GM10248 (cell line): ENCODE data around the gene ICAM5.
"Not testable (repeated sequence)": the region's sequence is repeated elsewhere in the genome, so short reads cannot be mapped to it uniquely, and the experiment has no call there.

Experiments
- CTCF ChIA-PET: fragments of 300-600 bp; sonication (Branson Sonifier 250); formaldehyde crosslinking; extraction: SDS; loops from one replicate; lab custom pipeline; 2021; ENCODE audit warnings: antibody characterized with exemption; lab: Yijun Ruan, JAX
- POLR2A ChIA-PET: fragments of 350-650 bp; sonication (Branson Sonifier 250); formaldehyde crosslinking; extraction: SDS; loops from one replicate; lab custom pipeline; 2020; ENCODE audit warnings: antibody characterized with exemption; lab: Yijun Ruan, JAX
- DNase-seq: peaks from one replicate; pipeline ENCODE4 v3.0.0; 2012; ENCODE audit errors: extremely low spot score
- CTCF ChIP-seq: IDR thresholded peaks from 2 replicates; pipeline ENCODE4 v1.5.1; 2012; ENCODE audit warnings: mild to moderate bottlenecking, low read depth; ENCODE audit errors: extremely low read depth, missing control alignments, control extremely low read depth

Gene ICAM5

GRCh38 chr19:10277795-10278589 lies 11.8 kb upstream of the ICAM5 start:
- CTCF ChIA-PET, result interaction anchor here (0.6 to 5.3 kb wide), 4 partner anchors 10 to 154 kb away, joined by 4 to 27 read pairs (median 5); no protein-coding TSS in a partner anchor
- DNase-seq, result no peak
- no peak for TF ChIP-seq CTCF

GRCh38 chr19:10278935-10279334 lies 10.8 kb upstream of the ICAM5 start:
- ChIA-PET POLR2A (interaction anchor here (0.5 to 3.0 kb wide), 3 partner anchors 8 to 175 kb away, joined by 4 to 24 read pairs (median 4); partner anchors contain the start of gene ICAM1), CTCF (interaction anchor here (1.6 to 5.3 kb wide), 6 partner anchors 8 to 140 kb away, joined by 4 to 27 read pairs (median 6); partner anchors contain the start of gene ICAM1)
- DNase-seq, result no peak
- TF ChIP-seq CTCF, result no peak

More at GRCh38 chr19:10277795-10278589, 11.8 kb upstream of the ICAM5 start:
- POLR2A ChIA-PET, result interaction anchor here (0.5 to 3.0 kb wide), 7 partner anchors 7 to 113 kb away, joined by 3 to 24 read pairs (median 5); partner anchors contain the start of gene ICAM1

GRCh38 chr19:10279737-10280442 lies 9.9 kb upstream of the ICAM5 start:
- POLR2A ChIA-PET, result interaction anchor here (0.7 to 3.0 kb wide), 3 partner anchors 9 to 176 kb away, joined by 4 to 24 read pairs (median 9); partner anchors contain the start of genes ICAM1 and ICAM5
- DNase-seq, result no peak
- no peak for TF ChIP-seq CTCF
- CTCF ChIA-PET, result interaction anchor here (1.1 to 5.3 kb wide), 9 partner anchors 9 to 139 kb away, joined by 3 to 27 read pairs (median 4); partner anchors contain the start of genes ICAM1 and ICAM5

- ChIA-PET CTCF (interaction anchor here (2.1 kb wide), 1 partner anchor 107 kb away, joined by 10 read pairs; no protein-coding TSS in a partner anchor), POLR2A (interaction anchor here (3.9 kb wide), 1 partner anchor 11 kb away, joined by 18 read pairs; the partner anchor contains the start of gene ICAM1)
- DNase-seq, result not testable (repeated sequence)
Observed at GRCh38 chr19:10282043-10282442, 7.7 kb upstream of the ICAM5 start.

GRCh38 chr19:10283301-10284064 lies 6.3 kb upstream of the ICAM5 start:
- TF ChIP-seq CTCF, result no peak
- DNase-seq, result no peak
- CTCF ChIA-PET, result interaction anchor here (2.1 to 3.8 kb wide), 2 partner anchors 24 to 105 kb away, joined by 10 to 17 read pairs; no protein-coding TSS in a partner anchor
- POLR2A ChIA-PET, result interaction anchor here (1.5 to 3.9 kb wide), 3 partner anchors 8 to 12 kb away, joined by 4 to 18 read pairs (median 5); partner anchors contain the start of gene ICAM1

- POLR2A ChIA-PET, result interaction anchor here (0.6 to 3.9 kb wide), 5 partner anchors 7 to 34 kb away, joined by 3 to 18 read pairs (median 4); partner anchors contain the start of gene ICAM1
- no peak for TF ChIP-seq CTCF
- no peak for DNase-seq
- CTCF ChIA-PET, result interaction anchor here (1.5 to 6.3 kb wide), 5 partner anchors 14 to 109 kb away, joined by 3 to 54 read pairs (median 10); partner anchors contain the start of gene ICAM1
Observed at GRCh38 chr19:10284065-10284959, 5.4 kb upstream of the ICAM5 start.
